ENCODE data around the gene TMEM151A.

The TMEM151A gene

DNA sequence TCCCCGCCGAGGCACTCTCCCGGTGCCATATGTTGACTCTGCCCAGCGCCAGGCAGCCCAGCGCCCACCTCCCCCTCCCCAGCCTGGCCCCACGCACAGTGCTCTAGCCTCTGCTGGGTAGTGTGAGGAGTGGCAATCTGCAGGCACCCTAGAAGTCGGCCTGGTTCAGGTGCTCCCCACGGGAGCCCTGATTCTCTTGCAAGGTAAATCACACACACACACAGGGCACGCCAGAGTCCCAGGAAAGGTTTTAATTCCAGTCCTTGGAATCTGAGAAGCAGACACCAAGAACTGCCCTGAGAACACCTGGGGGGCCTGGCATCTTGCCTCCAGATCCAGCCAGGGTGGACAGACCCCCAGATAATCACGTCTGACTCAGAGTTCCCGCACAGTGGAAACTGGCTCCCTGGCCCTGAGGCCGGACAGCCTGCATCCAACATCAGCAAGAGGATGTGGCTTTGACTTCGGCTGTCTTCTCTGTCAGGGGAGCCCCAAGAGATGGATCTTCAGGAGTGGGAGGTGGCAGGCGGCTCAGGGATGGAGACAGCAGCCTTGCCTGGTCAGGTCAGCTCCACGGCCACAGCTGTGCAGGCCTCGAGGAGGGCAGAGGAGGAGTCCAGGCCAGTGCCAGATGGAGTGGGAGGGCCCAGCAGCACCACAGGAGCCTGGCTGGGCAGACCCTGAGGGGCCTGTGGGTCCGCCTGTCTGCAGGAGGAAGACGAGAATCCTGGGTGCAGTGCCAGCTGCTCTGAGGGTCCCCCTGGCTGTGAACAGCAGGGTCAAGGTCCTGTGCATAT is 45.6 kb downstream of the TMEM151A start:
- no peak for DNase-seq (ENCODE audit: low spot score)

GRCh38 chr11:66338276-66339161 is 46.8 kb downstream of the TMEM151A start:
- DNase-seq (ENCODE audit: low spot score), result no peak

GRCh38 chr11:66339162-66339675 is 47.5 kb downstream of the TMEM151A start:
- DNase-seq (ENCODE audit: low spot score), result no peak

GRCh38 chr11:66339686-66340483 is 48.2 kb downstream of the TMEM151A start:
- DNase-seq (ENCODE audit: low spot score), result no peak

GRCh38 chr11:66340596-66341501 is 49.2 kb downstream of the TMEM151A start:
- DNase-seq (ENCODE audit: low spot score), result no peak

DNA sequence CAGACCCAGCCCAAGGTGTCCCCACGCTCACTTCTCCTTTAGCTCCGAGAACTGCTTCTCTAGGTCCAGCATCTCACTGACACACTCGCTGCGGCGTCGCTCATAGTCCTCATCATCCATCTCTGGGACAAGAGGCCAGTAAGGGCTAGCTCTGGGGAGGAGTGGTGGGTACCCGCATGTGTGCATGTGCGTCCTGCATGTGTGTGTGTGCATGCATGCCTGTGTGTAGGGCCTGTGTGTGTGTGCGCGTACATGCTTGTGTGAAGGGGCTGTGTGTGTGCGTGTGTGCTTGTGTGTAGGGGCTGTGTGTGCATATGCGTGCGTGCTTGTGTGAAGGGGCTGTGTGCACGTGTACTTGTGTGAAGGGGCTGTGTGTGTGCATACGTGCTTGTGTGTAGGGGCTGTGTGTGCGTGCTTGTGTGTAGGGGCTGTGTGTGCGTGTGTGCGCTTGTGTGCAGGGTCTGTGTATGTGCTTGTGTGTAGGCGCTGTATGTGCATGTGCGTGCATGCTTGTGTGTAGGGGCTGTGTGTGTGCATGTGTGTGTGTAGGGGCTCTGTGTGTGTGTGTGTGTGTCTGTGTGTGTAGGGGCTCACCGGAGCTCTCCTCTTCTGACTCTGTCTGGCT is 49.9 kb downstream of the TMEM151A start:
- no peak for DNase-seq (ENCODE audit: low spot score)

DNA sequence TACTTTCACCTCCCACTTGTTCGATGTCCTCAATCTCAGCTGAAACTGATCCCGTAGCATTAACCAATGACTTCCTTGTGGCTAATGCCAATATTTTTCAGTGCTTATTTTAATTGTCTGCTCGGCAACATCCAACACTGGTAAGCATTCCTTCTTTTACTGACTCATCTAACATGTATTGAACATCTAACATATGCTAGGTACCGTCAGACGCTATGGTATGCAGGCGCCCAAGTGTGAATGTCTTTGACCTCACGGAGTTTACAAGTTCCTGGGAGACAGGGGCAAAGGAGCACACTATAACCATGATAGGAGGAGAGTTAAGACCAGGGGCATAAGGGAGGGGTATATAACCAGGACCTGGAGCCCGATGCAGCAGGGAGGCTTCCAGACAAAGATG is 51.5 kb downstream of the TMEM151A start:
- no peak for DNase-seq (ENCODE audit: low spot score)

DNA sequence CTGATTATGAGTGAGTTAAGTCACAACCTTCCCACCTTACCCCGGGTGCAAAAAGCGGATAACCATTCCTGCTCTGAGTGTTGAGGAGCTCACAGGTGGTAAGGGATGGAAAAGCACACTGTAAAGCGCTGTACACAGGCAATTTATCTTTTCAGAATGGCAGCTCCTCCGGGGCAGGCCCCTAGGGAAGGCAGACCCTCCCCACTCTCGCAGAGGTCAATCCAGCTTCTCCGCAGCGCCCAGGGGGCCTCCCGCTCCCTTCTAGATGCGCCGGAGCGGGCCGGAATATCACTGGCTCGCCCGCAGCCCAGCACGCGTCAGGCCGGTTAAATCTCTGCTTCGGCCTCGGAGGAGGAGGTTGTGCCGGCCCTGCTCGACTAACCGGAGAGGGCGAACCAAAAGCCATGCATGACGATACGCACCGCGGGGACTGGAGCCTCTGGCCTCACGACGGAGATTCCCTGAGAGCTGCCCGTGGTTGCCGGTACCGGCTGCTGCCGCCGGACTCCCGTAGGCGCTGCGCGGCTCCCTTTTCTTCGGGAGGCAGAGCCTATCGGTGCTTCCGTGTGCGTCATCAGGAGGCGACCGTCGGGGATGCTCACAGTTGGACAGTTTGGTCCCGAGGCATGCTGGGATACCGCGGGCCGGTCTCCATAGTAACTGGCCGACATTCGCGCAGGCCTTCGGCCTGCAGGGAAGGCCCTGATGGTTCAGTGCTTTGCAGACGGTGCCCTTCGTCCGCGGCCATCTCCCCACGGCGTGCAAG is 53.0 kb downstream of the TMEM151A start, which contains the start of gene BRMS1:
Gene BRMS1 (minus strand): TSS at position 555 of the 766 bp plus-strand sequence. CDS start 2,870 bp downstream, outside the sequence.
- DNase-seq (ENCODE audit: low spot score), result peak; percentile 95

DNA sequence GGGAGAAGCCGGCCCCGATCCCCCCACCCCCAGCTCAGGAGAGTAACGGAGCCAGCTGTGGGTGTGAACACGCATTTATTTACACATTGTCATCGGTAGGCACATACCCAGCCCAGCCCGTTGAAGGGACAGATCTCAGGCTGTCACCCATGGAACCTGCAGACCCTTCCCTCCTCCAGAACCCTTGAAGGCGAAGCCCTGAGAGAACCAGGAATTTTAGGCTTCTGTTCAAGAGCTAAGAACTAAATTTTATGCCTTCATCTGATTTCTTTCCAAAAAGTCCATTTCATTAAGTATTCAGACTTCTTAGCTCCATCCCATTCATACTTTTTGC is 53.6 kb downstream of the TMEM151A start:
- DNase-seq (ENCODE audit: low spot score), result no peak
